WTC11 (cell line): ENCODE measurements around the gene CACNA1D. TPM values are rescaled to one million over a fixed set of nuclear protein-coding genes. Genes with fewer than 3 reads are reported as not detected.

Source experiments
- ATAC-seq: fragments of 200-7000 bp; cut with Tn5 transposase; 2 replicates; pipeline ENCODE4 v1.10.0; 2021; ENCODE audit warnings: mild to moderate bottlenecking, moderate library complexity
- CTCF ChIA-PET: fragments of 300-600 bp; sonication (Branson Sonifier 250); formaldehyde crosslinking; loops from one replicate; lab custom pipeline; 2021; ENCODE audit warnings: antibody characterized with exemption; lab: Charles Lee
- POLR2A ChIA-PET: fragments of 350-600 bp; sonication (Branson Sonifier 250); formaldehyde crosslinking; loops from one replicate; lab custom pipeline; 2021; ENCODE audit warnings: antibody characterized with exemption; lab: Charles Lee
- DNase-seq: peaks from one replicate; pipeline ENCODE4 v3.0.0; 2021; ENCODE audit warnings: low spot score
- H3K27ac Mint-ChIP-seq: 2 replicates; pipeline ENCODE4 v1.8.0; 2021; ENCODE audit warnings: mixed read lengths
- H3K27me3 Mint-ChIP-seq: 2 replicates; pipeline ENCODE4 v1.8.0; 2021; ENCODE audit warnings: low read depth, mild to moderate bottlenecking, moderate library complexity, mixed read lengths
- H3K36me3 Mint-ChIP-seq: 2 replicates; pipeline ENCODE4 v1.8.0; 2021; ENCODE audit warnings: mixed read lengths
- H3K4me1 Mint-ChIP-seq: 2 replicates; pipeline ENCODE4 v1.8.0; 2022; ENCODE audit warnings: mixed read lengths
- H3K4me3 Mint-ChIP-seq: 2 replicates; pipeline ENCODE4 v1.8.0; 2021; ENCODE audit warnings: mild to moderate bottlenecking, moderate library complexity, mixed read lengths
- H3K9me3 Mint-ChIP-seq: 2 replicates; pipeline ENCODE4 v1.8.0; 2021; ENCODE audit warnings: mixed read lengths
- CREB1 ChIP-seq: sonication (generic); formaldehyde crosslinking; IDR thresholded peaks from 2 replicates; pipeline ENCODE4 v1.8.0; 2023; ENCODE audit warnings: mild to moderate bottlenecking, missing genetic modification reagents
- FOXJ3 ChIP-seq: sonication (generic); formaldehyde crosslinking; IDR thresholded peaks from 2 replicates; pipeline ENCODE4 v1.9.0; 2021; ENCODE audit warnings: missing genetic modification reagents, mild to moderate bottlenecking, borderline replicate concordance
- MXD4 ChIP-seq: fragments of 250-450 bp; sonication (Bioruptor Pico); IDR thresholded peaks from 2 replicates; pipeline ENCODE4 v1.8.0; 2021; ENCODE audit warnings: mild to moderate bottlenecking, moderate library complexity, borderline replicate concordance
- NFE2L1 ChIP-seq: sonication (generic); formaldehyde crosslinking; IDR thresholded peaks from 2 replicates; pipeline ENCODE4 v1.8.1; 2023; ENCODE audit warnings: missing genetic modification reagents
- TEAD1 ChIP-seq: sonication (generic); formaldehyde crosslinking; IDR thresholded peaks from 2 replicates; pipeline ENCODE4 v1.8.0; 2022; ENCODE audit warnings: mild to moderate bottlenecking, missing genetic modification reagents
- TEAD4 ChIP-seq: sonication (generic); formaldehyde crosslinking; IDR thresholded peaks from 2 replicates; pipeline ENCODE4 v1.8.0; 2022; ENCODE audit warnings: mild to moderate bottlenecking, missing genetic modification reagents
- TP53 ChIP-seq: sonication (generic); formaldehyde crosslinking; IDR thresholded peaks from 2 replicates; pipeline ENCODE4 v1.8.1; 2023; ENCODE audit warnings: mild to moderate bottlenecking, missing genetic modification reagents
- ZNF423 ChIP-seq: fragments of 250-450 bp; sonication (Bioruptor Pico); IDR thresholded peaks from 2 replicates; pipeline ENCODE4 v2.1.2; 2022; ENCODE audit warnings: mild to moderate bottlenecking, moderate library complexity
- total RNA-seq: library from RNA; stranded (reverse); gene quantifications from 3 replicates; pipeline ENCODE4 v1.2.3, GENCODE V29; 2021
- TF ChIP-seq, protein P1 (sequence below): sonication (generic); formaldehyde crosslinking; IDR thresholded peaks from 2 replicates; pipeline ENCODE4 v1.8.0; 2023; ENCODE audit warnings: missing genetic modification reagents, mild to moderate bottlenecking, borderline replicate concordance
- TF ChIP-seq, protein P2 (sequence below): sonication (generic); formaldehyde crosslinking; IDR thresholded peaks from 2 replicates; pipeline ENCODE4 v1.8.1; 2023; ENCODE audit warnings: mild to moderate bottlenecking, missing genetic modification reagents
- TF ChIP-seq, protein P3 (sequence below): sonication (generic); formaldehyde crosslinking; IDR thresholded peaks from 2 replicates; pipeline ENCODE4 v1.8.1; 2022; ENCODE audit warnings: mild to moderate bottlenecking, moderate library complexity, missing genetic modification reagents
- TF ChIP-seq, protein P4 (sequence below): fragments of 250-450 bp; sonication (Bioruptor Pico); IDR thresholded peaks from 2 replicates; pipeline ENCODE4 v1.9.0; 2021; ENCODE audit warnings: moderate library complexity, mild to moderate bottlenecking, inconsistent platforms, borderline replicate concordance
- TF ChIP-seq, protein P5 (sequence below): sonication (generic); formaldehyde crosslinking; IDR thresholded peaks from 2 replicates; pipeline ENCODE4 v1.8.0; 2022; ENCODE audit warnings: mild to moderate bottlenecking, missing genetic modification reagents
- TF ChIP-seq, protein P6 (sequence below): sonication (generic); formaldehyde crosslinking; IDR thresholded peaks from 2 replicates; pipeline ENCODE4 v1.8.0; 2022; ENCODE audit warnings: mild to moderate bottlenecking, missing genetic modification reagents
- TF ChIP-seq, protein P7 (sequence below): sonication (generic); formaldehyde crosslinking; IDR thresholded peaks from 2 replicates; pipeline ENCODE4 v1.8.0; 2022; ENCODE audit warnings: missing genetic modification reagents

CACNA1D gene
- total RNA-seq, 1 experiment from 2014 or later = 2.3 TPM

DNA sequence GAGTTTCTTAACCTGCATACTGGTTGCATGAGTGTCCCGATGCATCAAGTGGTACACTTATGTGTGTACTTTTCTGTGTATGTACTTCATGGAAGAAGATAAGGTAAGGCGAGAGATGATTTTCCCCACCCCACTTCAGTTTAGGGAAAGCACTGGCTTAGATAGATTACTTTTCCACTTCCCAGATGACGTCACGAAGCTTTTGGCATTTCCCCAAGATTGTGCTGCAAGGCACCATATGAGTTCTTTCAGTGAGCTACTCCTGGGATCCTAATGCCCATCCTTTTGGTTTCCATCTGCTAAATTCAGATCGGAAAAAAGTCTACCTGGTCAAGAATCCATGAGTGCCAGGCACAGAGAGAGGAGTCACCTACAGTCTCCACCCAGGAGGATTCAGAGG, 356.5 kb downstream of the CACNA1D start (continued):
- TF ChIP-seq, protein P1, sequence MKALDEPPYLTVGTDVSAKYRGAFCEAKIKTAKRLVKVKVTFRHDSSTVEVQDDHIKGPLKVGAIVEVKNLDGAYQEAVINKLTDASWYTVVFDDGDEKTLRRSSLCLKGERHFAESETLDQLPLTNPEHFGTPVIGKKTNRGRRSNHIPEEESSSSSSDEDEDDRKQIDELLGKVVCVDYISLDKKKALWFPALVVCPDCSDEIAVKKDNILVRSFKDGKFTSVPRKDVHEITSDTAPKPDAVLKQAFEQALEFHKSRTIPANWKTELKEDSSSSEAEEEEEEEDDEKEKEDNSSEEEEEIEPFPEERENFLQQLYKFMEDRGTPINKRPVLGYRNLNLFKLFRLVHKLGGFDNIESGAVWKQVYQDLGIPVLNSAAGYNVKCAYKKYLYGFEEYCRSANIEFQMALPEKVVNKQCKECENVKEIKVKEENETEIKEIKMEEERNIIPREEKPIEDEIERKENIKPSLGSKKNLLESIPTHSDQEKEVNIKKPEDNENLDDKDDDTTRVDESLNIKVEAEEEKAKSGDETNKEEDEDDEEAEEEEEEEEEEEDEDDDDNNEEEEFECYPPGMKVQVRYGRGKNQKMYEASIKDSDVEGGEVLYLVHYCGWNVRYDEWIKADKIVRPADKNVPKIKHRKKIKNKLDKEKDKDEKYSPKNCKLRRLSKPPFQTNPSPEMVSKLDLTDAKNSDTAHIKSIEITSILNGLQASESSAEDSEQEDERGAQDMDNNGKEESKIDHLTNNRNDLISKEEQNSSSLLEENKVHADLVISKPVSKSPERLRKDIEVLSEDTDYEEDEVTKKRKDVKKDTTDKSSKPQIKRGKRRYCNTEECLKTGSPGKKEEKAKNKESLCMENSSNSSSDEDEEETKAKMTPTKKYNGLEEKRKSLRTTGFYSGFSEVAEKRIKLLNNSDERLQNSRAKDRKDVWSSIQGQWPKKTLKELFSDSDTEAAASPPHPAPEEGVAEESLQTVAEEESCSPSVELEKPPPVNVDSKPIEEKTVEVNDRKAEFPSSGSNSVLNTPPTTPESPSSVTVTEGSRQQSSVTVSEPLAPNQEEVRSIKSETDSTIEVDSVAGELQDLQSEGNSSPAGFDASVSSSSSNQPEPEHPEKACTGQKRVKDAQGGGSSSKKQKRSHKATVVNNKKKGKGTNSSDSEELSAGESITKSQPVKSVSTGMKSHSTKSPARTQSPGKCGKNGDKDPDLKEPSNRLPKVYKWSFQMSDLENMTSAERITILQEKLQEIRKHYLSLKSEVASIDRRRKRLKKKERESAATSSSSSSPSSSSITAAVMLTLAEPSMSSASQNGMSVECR (CRISPR knock-in tag) = no peak
- TF ChIP-seq TEAD1 (CRISPR knock-in tag) (no peak), FOXJ3 (CRISPR knock-in tag) (no peak), TEAD4 (CRISPR knock-in tag) (no peak), TP53 (CRISPR knock-in tag) (no peak)
- TF ChIP-seq, protein P2, sequence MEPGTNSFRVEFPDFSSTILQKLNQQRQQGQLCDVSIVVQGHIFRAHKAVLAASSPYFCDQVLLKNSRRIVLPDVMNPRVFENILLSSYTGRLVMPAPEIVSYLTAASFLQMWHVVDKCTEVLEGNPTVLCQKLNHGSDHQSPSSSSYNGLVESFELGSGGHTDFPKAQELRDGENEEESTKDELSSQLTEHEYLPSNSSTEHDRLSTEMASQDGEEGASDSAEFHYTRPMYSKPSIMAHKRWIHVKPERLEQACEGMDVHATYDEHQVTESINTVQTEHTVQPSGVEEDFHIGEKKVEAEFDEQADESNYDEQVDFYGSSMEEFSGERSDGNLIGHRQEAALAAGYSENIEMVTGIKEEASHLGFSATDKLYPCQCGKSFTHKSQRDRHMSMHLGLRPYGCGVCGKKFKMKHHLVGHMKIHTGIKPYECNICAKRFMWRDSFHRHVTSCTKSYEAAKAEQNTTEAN = no peak
- TF ChIP-seq, protein P3, sequence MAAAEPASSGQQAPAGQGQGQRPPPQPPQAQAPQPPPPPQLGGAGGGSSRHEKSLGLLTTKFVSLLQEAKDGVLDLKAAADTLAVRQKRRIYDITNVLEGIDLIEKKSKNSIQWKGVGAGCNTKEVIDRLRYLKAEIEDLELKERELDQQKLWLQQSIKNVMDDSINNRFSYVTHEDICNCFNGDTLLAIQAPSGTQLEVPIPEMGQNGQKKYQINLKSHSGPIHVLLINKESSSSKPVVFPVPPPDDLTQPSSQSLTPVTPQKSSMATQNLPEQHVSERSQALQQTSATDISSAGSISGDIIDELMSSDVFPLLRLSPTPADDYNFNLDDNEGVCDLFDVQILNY (CRISPR knock-in tag) = no peak

DNA sequence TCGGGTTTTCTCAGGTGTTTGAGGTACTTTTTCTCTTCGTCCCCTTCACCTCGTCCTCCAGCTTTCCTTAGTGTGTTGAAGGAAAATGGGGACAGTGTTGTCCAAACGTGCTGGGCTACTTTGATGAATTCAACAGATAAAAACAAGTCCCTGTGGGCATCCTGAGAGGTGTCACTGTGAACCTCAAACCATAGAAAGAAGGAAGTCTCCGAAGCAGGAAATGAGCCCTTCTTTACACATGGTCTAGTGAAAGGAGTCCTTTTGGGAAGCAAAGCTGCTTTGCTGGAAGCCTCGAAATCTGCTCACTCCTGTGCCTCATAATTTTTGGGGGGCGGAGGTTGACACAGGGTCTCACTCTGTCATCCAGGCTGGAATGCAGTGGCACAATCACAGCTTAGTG, 362.6 kb downstream of the CACNA1D start:
- ATAC-seq (no peak), DNase-seq (no peak)
- H3K36me3 Mint-ChIP-seq = peaks cover 21% of the 10 kb centered on the region
- no peaks in the 10 kb centered on the region for H3K4me1 Mint-ChIP-seq
- no peak overlapping the region for H3K27ac Mint-ChIP-seq
- no peaks in the 10 kb centered on the region for H3K9me3 Mint-ChIP-seq
- ChIA-PET CTCF (interaction anchor here (0.6 kb wide), 1 partner anchor 378 kb away, joined by 3 read pairs; no protein-coding TSS in a partner anchor), POLR2A (interaction anchor here (1.1 kb wide), 1 partner anchor 15 kb away, joined by 4 read pairs; no protein-coding TSS in a partner anchor)
- TF ChIP-seq NFE2L1 (CRISPR knock-in tag) (no peak), MXD4 (CRISPR knock-in tag) (no peak), TEAD1 (CRISPR knock-in tag) (no peak), ZNF423 (CRISPR knock-in tag) (no peak), TP53 (CRISPR knock-in tag) (no peak), CREB1 (CRISPR knock-in tag) (no peak)
- TF ChIP-seq, protein P4, sequence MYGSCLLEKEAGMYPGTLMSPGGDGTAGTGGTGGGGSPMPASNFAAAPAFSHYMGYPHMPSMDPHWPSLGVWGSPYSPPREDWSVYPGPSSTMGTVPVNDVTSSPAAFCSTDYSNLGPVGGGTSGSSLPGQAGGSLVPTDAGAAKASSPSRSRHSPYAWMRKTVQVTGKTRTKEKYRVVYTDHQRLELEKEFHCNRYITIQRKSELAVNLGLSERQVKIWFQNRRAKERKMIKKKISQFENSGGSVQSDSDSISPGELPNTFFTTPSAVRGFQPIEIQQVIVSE (CRISPR knock-in tag) = no peak
- TF ChIP-seq, protein P5, sequence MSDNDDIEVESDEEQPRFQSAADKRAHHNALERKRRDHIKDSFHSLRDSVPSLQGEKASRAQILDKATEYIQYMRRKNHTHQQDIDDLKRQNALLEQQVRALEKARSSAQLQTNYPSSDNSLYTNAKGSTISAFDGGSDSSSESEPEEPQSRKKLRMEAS = no peak
- TF ChIP-seq, protein P6, sequence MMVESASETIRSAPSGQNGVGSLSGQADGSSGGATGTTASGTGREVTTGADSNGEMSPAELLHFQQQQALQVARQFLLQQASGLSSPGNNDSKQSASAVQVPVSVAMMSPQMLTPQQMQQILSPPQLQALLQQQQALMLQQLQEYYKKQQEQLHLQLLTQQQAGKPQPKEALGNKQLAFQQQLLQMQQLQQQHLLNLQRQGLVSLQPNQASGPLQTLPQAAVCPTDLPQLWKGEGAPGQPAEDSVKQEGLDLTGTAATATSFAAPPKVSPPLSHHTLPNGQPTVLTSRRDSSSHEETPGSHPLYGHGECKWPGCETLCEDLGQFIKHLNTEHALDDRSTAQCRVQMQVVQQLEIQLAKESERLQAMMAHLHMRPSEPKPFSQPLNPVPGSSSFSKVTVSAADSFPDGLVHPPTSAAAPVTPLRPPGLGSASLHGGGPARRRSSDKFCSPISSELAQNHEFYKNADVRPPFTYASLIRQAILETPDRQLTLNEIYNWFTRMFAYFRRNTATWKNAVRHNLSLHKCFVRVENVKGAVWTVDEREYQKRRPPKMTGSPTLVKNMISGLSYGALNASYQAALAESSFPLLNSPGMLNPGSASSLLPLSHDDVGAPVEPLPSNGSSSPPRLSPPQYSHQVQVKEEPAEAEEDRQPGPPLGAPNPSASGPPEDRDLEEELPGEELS (CRISPR knock-in tag) = no peak
- TF ChIP-seq, protein P7, sequence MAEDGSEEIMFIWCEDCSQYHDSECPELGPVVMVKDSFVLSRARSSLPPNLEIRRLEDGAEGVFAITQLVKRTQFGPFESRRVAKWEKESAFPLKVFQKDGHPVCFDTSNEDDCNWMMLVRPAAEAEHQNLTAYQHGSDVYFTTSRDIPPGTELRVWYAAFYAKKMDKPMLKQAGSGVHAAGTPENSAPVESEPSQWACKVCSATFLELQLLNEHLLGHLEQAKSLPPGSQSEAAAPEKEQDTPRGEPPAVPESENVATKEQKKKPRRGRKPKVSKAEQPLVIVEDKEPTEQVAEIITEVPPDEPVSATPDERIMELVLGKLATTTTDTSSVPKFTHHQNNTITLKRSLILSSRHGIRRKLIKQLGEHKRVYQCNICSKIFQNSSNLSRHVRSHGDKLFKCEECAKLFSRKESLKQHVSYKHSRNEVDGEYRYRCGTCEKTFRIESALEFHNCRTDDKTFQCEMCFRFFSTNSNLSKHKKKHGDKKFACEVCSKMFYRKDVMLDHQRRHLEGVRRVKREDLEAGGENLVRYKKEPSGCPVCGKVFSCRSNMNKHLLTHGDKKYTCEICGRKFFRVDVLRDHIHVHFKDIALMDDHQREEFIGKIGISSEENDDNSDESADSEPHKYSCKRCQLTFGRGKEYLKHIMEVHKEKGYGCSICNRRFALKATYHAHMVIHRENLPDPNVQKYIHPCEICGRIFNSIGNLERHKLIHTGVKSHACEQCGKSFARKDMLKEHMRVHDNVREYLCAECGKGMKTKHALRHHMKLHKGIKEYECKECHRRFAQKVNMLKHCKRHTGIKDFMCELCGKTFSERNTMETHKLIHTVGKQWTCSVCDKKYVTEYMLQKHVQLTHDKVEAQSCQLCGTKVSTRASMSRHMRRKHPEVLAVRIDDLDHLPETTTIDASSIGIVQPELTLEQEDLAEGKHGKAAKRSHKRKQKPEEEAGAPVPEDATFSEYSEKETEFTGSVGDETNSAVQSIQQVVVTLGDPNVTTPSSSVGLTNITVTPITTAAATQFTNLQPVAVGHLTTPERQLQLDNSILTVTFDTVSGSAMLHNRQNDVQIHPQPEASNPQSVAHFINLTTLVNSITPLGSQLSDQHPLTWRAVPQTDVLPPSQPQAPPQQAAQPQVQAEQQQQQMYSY (CRISPR knock-in tag) = no peak
- no peaks in the 10 kb centered on the region for H3K27me3 Mint-ChIP-seq
- no peak overlapping the region for H3K4me3 Mint-ChIP-seq
